HCT116 (cell line): ENCODE data around the gene RBM19. TPM values are rescaled to one million over a fixed set of nuclear protein-coding genes. Genes with fewer than 3 reads are reported as not detected.

ENCODE experiments used
- ATAC-seq: fragments of 200-7000 bp; cut with Tn5 transposase; 2 replicates; pipeline ENCODE4 v1.9.1; 2020; ENCODE audit warnings: mild to moderate bottlenecking, moderate library complexity
- BruUV-seq: library from RNA; stranded (reverse); fragments of 400-500 nt; replicated peaks from 2 replicates; lab custom pipeline; 2021; lab: Mats Ljungman, UMichigan
- CTCF ChIA-PET: fragments of 300-600 bp; sonication (Branson Sonifier 250); formaldehyde crosslinking; loops from one replicate; lab custom pipeline; 2021; ENCODE audit warnings: antibody characterized with exemption; lab: Charles Lee
- POLR2A ChIA-PET: fragments of 300-600, 350-600 bp; sonication (Branson Sonifier 250); formaldehyde crosslinking; loops from one replicate; lab custom pipeline; 2021; ENCODE audit warnings: antibody characterized with exemption; lab: Charles Lee
- RAD21 ChIA-PET, 2 experiments: fragments of 300-600 bp; sonication (Branson Sonifier 250); formaldehyde crosslinking; loops; one replicate each; lab custom pipeline; 2023; ENCODE audit warnings: low total read pairs in 2 of 2; ENCODE audit not compliant: uncharacterized antibody in 2 of 2, unreplicated experiment in 2 of 2, low non-redundant PET in 1 of 2; lab: Charles Lee
- DNase-seq: peaks from one replicate; pipeline ENCODE4 v3.0.0-alpha.2; 2010; ENCODE audit warnings: low read depth, low spot score
- H2AFZ ChIP-seq: fragments of 200-600 bp; shearing (Covaris generic), sonication (generic); 2 replicates; pipeline ENCODE4 v1.6.1; 2017; ENCODE audit warnings: low read depth, mixed run types, mixed read lengths, antibody characterized with exemption, low read length; ENCODE audit not compliant: poor library complexity, severe bottlenecking
- H3K27ac ChIP-seq: 2 replicates; pipeline ENCODE4 v1.5.1; 2012; ENCODE audit warnings: low read depth, low read length
- H3K27me3 ChIP-seq: fragments of 200-600 bp; sonication (generic); 2 replicates; pipeline ENCODE4 v1.6.1; 2016; ENCODE audit warnings: mixed run types, low read length, mixed read lengths; ENCODE audit not compliant: insufficient read depth
- H3K36me3 ChIP-seq, 2 experiments: fragments of 200-500 bp in 1 of 2; fragments of 200-600 bp in 1 of 2; sonication (Bioruptor generic) in 1 of 2; sonication (generic) in 1 of 2; 2 replicates each; pipeline versions ENCODE4 v1.5.1 to v1.6.1; 2014 to 2016; ENCODE audit warnings: low read length in 2 of 2, inconsistent platforms in 1 of 2, mixed read lengths in 1 of 2, mixed run types in 1 of 2; ENCODE audit not compliant: insufficient read depth in 2 of 2, control insufficient read depth in 1 of 2
- H3K4me1 ChIP-seq, 2 experiments: fragments of 200-600 bp in 1 of 2; sonication (generic) in 1 of 2; 2 replicates each; pipeline versions ENCODE4 v1.5.1 to v1.6.1; 2012 to 2017; ENCODE audit warnings: low read length in 2 of 2, inconsistent platforms in 1 of 2, mild to moderate bottlenecking in 1 of 2, mixed read lengths in 1 of 2, mixed run types in 1 of 2, moderate library complexity in 1 of 2; ENCODE audit not compliant: insufficient read depth in 2 of 2, control insufficient read depth in 1 of 2
- H3K4me2 ChIP-seq: fragments of 200-600 bp; sonication (generic); 2 replicates; pipeline ENCODE4 v1.6.1; 2017; ENCODE audit warnings: mixed run types, low read length, mixed read lengths
- H3K4me3 ChIP-seq, 2 experiments: fragments of 200-600 bp in 1 of 2; sonication (generic) in 1 of 2; replicated peaks in 1 of 2; 2 replicates each; pipeline ENCODE4 v1.5.1; 2011 to 2016; ENCODE audit warnings: low read length in 2 of 2, control low read depth in 1 of 2, low read depth in 1 of 2, mild to moderate bottlenecking in 1 of 2, mixed read lengths in 1 of 2, mixed run types in 1 of 2
- H3K79me2 ChIP-seq: fragments of 200-600 bp; sonication (generic); 2 replicates; pipeline ENCODE4 v1.6.1; 2017; ENCODE audit warnings: mild to moderate bottlenecking, mixed run types, low read length, moderate library complexity, mixed read lengths; ENCODE audit not compliant: insufficient read depth
- H3K9ac ChIP-seq: fragments of 200-600 bp; sonication (generic); 2 replicates; pipeline ENCODE4 v1.6.1; 2016; ENCODE audit warnings: low read length, mixed read lengths
- H3K9me2 ChIP-seq: fragments of 200-600 bp; sonication (generic), shearing (Covaris generic); 2 replicates; pipeline ENCODE4 v1.6.1; 2017; ENCODE audit warnings: mixed run types, mild to moderate bottlenecking, moderate library complexity; ENCODE audit not compliant: insufficient read depth
- H3K9me3 ChIP-seq, 2 experiments: fragments of 200-500 bp in 1 of 2; fragments of 200-600 bp in 1 of 2; sonication (Bioruptor generic) in 1 of 2; sonication (generic) in 1 of 2; 2 replicates each; pipeline ENCODE4 v1.6.1; 2014 to 2017; ENCODE audit warnings: low read length in 2 of 2, mixed read lengths in 2 of 2, inconsistent platforms in 1 of 2, low read depth in 1 of 2, mild to moderate bottlenecking in 1 of 2, mixed run types in 1 of 2, moderate library complexity in 1 of 2; ENCODE audit not compliant: control insufficient read depth in 1 of 2, insufficient read depth in 1 of 2
- H4K20me1 ChIP-seq: fragments of 200-600 bp; sonication (generic), shearing (Covaris generic); 2 replicates; pipeline ENCODE4 v1.6.1; 2017; ENCODE audit warnings: mixed run types, mild to moderate bottlenecking, moderate library complexity; ENCODE audit not compliant: insufficient read depth
- ATF3 ChIP-seq: IDR thresholded peaks from 2 replicates; pipeline ENCODE4 v1.6.1; 2012
- CBX3 ChIP-seq: IDR thresholded peaks from 2 replicates; pipeline ENCODE4 v1.6.1; 2012; ENCODE audit warnings: low read depth
- CTCF ChIP-seq, 3 experiments: fragments of 200-600 bp in 1 of 3; sonication (generic) in 1 of 3; IDR thresholded peaks in 2 of 3; conservative IDR thresholded peaks in 1 of 3; 2 replicates each; pipeline ENCODE4 v1.5.1; 2012 to 2017; ENCODE audit warnings: low read depth in 2 of 3, low read length in 2 of 3, antibody characterized with exemption in 1 of 3, borderline replicate concordance in 1 of 3, control low read depth in 1 of 3, mild to moderate bottlenecking in 1 of 3, mixed read lengths in 1 of 3, mixed run types in 1 of 3, moderate library complexity in 1 of 3; ENCODE audit not compliant: insufficient read depth in 1 of 3
- EGR1 ChIP-seq: IDR thresholded peaks from 2 replicates; pipeline ENCODE4 v1.6.1; 2012; ENCODE audit warnings: low read depth
- EZH2phosphoT487 ChIP-seq: fragments of 200-600 bp; IDR thresholded peaks from 2 replicates; pipeline ENCODE4 v1.6.1; 2018; ENCODE audit warnings: antibody characterized with exemption, borderline replicate concordance
- JUND ChIP-seq: IDR thresholded peaks from 2 replicates; pipeline ENCODE4 v1.6.1; 2012
- POLR2A ChIP-seq: IDR thresholded peaks from 2 replicates; pipeline ENCODE4 v1.7.0; 2011; ENCODE audit warnings: borderline replicate concordance; ENCODE audit not compliant: insufficient read depth, insufficient read length; ENCODE audit errors: extremely low read depth
- RAD21 ChIP-seq: IDR thresholded peaks from 2 replicates; pipeline ENCODE4 v1.6.1; 2012; ENCODE audit warnings: low read depth, mild to moderate bottlenecking
- REST ChIP-seq: IDR thresholded peaks from 2 replicates; pipeline ENCODE4 v1.6.1; 2012; ENCODE audit warnings: low read depth
- SIN3A ChIP-seq: IDR thresholded peaks from 2 replicates; pipeline ENCODE4 v1.6.1; 2012; ENCODE audit warnings: low read depth
- SP1 ChIP-seq: IDR thresholded peaks from 2 replicates; pipeline ENCODE4 v1.6.1; 2012; ENCODE audit warnings: low read depth
- ZBTB33 ChIP-seq: IDR thresholded peaks from 2 replicates; pipeline ENCODE4 v1.6.1; 2011; ENCODE audit warnings: mild to moderate bottlenecking, low read length, moderate library complexity; ENCODE audit not compliant: insufficient replicate concordance; ENCODE audit errors: extremely low read depth
- ZFX ChIP-seq: fragments of 450-650 bp; IDR thresholded peaks from 2 replicates; pipeline ENCODE4 v1.6.1; 2017
- ZNF274 ChIP-seq: fragments of 200-500 bp; sonication (Bioruptor generic); IDR thresholded peaks from 2 replicates; pipeline ENCODE4 v1.6.1; 2014; ENCODE audit warnings: mild to moderate bottlenecking, low read depth, low read length, inconsistent platforms
- intact Hi-C: fragments of 100-400 bp; cut with micrococcal nuclease; formaldehyde crosslinking; loops from 2 replicates; pipeline ENCODE4 v1.10.0; 2022
- total RNA-seq: library from RNA; stranded (reverse); gene quantifications from one replicate; pipeline ENCODE4 v1.2.1, GENCODE V29; 2021; ENCODE audit not compliant: unreplicated experiment

The RBM19 gene
- total RNA-seq, 1 experiment from 2014 or later, result 30.7 TPM

- peaks cover 2 to 10% of the 10 kb centered on the region in 2 experiments; a peak in 3 of 4 replicates for H3K36me3 ChIP-seq
These were observed 53.3 kb downstream of the RBM19 start for GRCh38 chr12:113912760-113913329.

More at GRCh38 chr12:113912760-113913329, 53.3 kb downstream of the RBM19 start:
- ChIA-PET CTCF (interaction anchor here (1.0 kb wide), 1 partner anchor 451 kb away, joined by 6 read pairs; no protein-coding TSS in a partner anchor), RAD21 (no interaction called here), POLR2A (no interaction called here)
- H3K9me3 ChIP-seq, result no peaks in the 10 kb centered on the region
- no peak overlapping the region for H3K9ac ChIP-seq
- H3K79me2 ChIP-seq, result no peaks in the 10 kb centered on the region
- no peaks in the 10 kb centered on the region for H3K27me3 ChIP-seq
- BruUV-seq, result no TSS peak
- intact Hi-C loops, result loop anchor here (1.0 to 5.0 kb wide), 5 partner anchors 46 to 474 kb away; no protein-coding TSS in a partner anchor
- no peak overlapping the region for H3K4me3 ChIP-seq
- no peaks in the 10 kb centered on the region for H3K9me2 ChIP-seq
- H3K4me2 ChIP-seq, result no peak overlapping the region
- no peak for TF ChIP-seq SIN3A
- TF ChIP-seq ZFX, result no peak
- TF ChIP-seq POLR2A, result no peak
- no peak for TF ChIP-seq SP1
- TF ChIP-seq ATF3, result no peak
- TF ChIP-seq CTCF (IDR thresholded peaks at IDR 0.05 in 2 of 3, conservative IDR thresholded peaks at IDR 0.05 in 1 of 3; ENCODE audit: borderline replicate concordance in 1 of 3, insufficient read depth in 1 of 3, low read depth in 2 of 3, low read length in 2 of 3), result peak; percentile 83 to 97 (median 96)
- no peak for TF ChIP-seq EZH2phosphoT487
- no peak for TF ChIP-seq ZBTB33
- no peak for TF ChIP-seq ZNF274
- no peak for TF ChIP-seq REST
- TF ChIP-seq CBX3, result no peak
- TF ChIP-seq JUND, result no peak
- peak; percentile 92 for TF ChIP-seq RAD21
- no peak for TF ChIP-seq EGR1
- H2AFZ ChIP-seq, result no peak overlapping the region
- ATAC-seq, result peak; percentile 94
- H4K20me1 ChIP-seq, result no peaks in the 10 kb centered on the region
- H3K4me1 ChIP-seq, result no peaks in the 10 kb centered on the region
- peak; percentile 52 for DNase-seq
- no peak overlapping the region for H3K27ac ChIP-seq
